GM21360 (cell line): ENCODE data around the gene DUSP23.

Source experiments
- ATAC-seq: cut with Tn5 transposase; IDR thresholded peaks from one replicate; pipeline ENCODE4 v1.9.1; 2021; ENCODE audit warnings: mild to moderate bottlenecking, moderate library complexity; ENCODE audit not compliant: unreplicated experiment

The DUSP23 gene

GRCh38 chr1:159783724-159784123, 3.0 kb downstream of the DUSP23 start:
- no peak for ATAC-seq

DNA sequence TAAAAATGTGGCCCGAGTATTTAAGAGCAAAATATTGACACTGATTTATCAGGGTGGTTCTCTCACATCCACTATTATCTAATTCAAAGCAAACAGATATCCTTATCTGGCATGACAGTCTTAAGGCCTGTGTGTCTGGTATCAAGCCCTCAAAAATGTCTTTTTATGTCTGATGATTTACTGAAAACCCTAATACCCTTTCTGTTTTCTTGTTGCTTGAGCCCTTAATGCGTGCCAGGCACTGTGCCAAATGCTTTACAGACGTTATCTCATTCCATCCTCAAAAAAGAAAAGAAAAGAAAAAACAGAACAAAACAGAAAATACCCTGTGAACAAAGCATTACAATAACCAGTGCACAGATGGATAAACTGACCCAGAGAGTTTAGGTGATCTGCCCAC, 5.7 kb downstream of the DUSP23 start:
- ATAC-seq, result no peak

- ATAC-seq, result no peak
These were observed 6.2 kb downstream of the DUSP23 start for GRCh38 chr1:159786966-159787365.

GRCh38 chr1:159790237-159790917, 9.6 kb downstream of the DUSP23 start:
- no peak for ATAC-seq

- no peak for ATAC-seq
These were observed 10.3 kb downstream of the DUSP23 start for GRCh38 chr1:159791031-159791430.

- no peak for ATAC-seq
These were observed 10.7 kb downstream of the DUSP23 start for GRCh38 chr1:159791461-159791860.

- no peak for ATAC-seq
These were observed 14.8 kb downstream of the DUSP23 start for GRCh38 chr1:159795534-159795933.

GRCh38 chr1:159798893-159799292, 18.1 kb downstream of the DUSP23 start:
- ATAC-seq, result no peak

GRCh38 chr1:159799446-159799985, 18.8 kb downstream of the DUSP23 start:
- no peak for ATAC-seq

DNA sequence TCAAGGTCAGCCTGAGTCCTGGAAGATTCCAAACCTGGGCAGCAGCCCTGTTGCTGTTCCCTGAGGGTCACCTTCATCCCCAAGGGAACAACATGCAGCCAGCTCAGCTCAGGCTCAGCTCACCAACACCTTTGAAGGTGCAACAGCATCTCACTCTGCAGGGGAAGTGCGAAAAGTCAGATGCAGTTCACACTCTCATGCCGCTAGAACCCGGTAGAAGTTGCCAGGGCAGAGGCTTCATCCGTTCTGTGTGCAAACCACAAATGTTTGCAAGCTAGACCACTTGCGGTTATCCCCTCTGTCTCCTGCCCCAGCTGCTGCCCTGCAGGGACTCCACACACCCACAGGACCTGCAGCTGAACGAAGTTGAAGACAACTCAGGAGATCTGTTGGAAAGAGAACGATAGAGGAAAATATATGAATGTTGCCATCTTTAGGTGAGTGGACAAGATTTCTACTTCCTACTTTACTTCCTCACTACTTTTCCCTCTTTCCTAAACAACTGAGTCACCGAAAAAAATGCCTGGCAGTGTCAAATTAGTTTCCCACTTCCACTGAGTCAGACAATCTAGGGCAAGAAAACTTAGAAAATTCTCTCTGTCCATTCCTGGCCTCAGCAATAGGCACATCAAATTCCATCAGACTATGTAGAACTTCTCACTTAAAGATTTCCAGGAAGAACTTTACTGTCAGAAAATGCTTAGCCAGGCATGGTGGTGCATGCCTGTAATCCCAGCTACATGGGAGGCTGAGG, 19.6 kb downstream of the DUSP23 start:
- no peak for ATAC-seq

DNA sequence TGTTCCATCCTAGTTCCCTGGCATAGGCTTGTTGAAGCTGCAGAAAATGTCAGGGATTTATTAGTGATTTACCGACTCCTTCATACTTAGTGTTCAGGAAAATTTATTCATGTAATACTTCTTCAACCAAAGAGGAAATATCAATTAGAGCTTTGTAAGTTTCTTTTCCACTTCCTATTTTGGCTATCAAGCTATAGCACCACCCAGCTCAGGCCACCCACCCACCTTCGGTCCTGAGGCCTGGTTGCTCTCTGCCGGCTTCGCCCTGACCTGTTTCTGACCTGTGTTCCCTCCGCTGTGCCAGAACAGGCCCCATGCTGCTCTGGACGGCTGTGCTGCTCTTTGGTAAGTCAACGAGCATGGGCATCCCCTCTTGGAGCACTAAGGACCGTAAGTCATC, 21.3 kb downstream of the DUSP23 start, which contains the start of gene FCRL6:
Gene FCRL6 (plus strand): TSS at position 250 of the 400 bp plus-strand sequence. CDS start 65 bp downstream, at position 315.
- no peak for ATAC-seq

GRCh38 chr1:159803956-159804689, 23.4 kb downstream of the DUSP23 start:
- ATAC-seq, result no peak

DNA sequence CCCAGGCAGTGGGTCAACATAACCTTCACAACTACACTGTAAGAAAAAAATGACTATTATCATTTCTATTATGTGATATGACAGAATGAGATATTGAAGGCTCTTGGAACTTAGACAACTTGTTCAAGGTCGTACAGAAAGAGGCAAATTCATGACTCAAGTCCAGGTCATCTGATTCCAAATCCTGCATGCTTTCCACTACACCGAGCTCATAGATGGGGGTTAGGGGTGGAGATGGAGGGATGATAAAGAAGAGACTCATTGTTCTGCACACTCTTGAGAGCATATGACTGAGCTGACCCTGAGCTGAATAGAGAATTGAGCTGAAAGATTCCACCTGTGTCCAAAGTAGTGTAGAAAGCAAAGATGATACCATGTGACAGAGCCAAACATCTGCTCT, 24.2 kb downstream of the DUSP23 start:
- no peak for ATAC-seq

- no peak for ATAC-seq
These were observed 35.2 kb downstream of the DUSP23 start for GRCh38 chr1:159815926-159816325.

DNA sequence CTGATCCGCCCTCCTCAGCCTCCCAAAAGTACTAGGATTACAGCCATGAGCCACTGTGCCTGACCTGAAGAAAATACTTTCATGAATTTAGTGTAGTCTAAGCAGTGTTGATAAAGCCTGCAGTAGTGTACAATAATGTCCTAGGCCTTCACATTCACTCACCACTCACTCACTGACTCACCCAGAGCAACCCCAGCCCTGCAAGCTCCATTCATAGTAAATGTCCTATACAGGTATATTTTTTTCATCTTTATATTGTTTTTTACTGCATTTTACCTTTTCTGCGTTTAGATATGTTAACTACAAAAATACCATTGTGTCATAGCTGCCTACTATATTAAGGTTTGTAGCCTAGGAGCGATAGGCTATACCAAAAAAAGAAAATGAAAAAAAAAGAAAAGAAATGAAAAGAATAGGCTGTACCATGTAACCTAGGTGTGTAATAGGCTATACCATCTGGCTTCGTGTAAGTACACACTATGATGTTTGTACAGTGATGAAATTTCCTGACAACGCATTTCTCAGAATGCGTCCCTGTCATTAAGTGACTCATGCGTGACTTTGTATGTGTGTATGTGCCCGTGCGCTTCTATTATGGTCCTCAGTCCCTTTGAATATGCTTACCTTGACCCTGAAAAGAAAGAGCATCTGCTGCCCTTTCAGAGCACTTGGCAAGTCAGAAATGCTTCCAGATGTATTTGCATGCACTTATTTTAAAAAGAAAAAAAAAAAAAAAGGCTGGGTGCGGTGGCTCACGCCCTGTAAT, 36.7 kb downstream of the DUSP23 start:
- ATAC-seq, result no peak

GRCh38 chr1:159821171-159821867, 40.6 kb downstream of the DUSP23 start:
- no peak for ATAC-seq

DNA sequence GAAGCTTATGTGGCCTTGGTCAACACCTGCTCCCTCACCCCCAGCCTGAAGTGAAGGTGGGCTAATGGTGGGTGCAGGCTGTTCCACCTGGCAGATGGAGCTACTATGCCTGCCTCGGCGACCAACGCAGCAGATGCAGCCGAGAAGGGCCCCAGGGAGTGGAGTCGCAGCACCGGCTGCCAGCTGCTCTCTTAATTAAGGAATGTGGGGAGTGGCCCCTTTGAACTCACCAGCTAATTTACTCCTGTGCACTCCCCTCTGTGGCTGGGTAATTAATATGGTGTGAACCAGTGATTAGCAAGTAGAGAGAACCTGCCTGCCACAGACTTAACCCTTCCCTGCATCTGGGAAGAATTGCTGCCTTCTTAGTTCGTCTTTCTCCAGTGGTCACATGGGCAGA, 42.6 kb downstream of the DUSP23 start:
- no peak for ATAC-seq

DNA sequence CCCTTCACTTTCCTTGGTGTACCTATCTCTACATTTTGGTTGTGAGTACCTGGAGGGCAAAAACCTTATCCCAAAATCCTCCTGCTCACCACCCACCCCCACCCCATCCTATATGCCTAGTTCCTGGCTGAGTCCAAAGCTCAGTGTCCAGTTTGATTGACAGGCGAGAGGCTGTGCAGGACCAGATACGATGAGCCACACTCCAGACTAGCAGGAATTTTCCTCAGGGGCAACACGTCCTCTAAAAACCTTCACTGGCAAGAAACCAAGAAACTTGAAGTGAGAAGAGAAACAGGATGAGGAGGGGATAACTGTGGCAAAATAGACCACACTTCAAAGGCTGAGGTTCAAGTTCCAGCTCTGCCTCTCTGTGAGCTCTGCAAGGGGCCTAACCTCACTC, 44.8 kb downstream of the DUSP23 start:
- ATAC-seq, result no peak

- ATAC-seq, result no peak
These were observed 45.8 kb downstream of the DUSP23 start, which contains the start of gene SLAMF8 for GRCh38 chr1:159826441-159827101. Gene SLAMF8, plus strand, starts transcription at chr1:159826873. Its CDS starts 26 bp downstream, at chr1:159826899.
